CD8-positive, alpha-beta memory T cell (primary cell): ENCODE results near the gene GNG7. TPM values are rescaled to one million over a fixed set of nuclear protein-coding genes. Genes with fewer than 3 reads are reported as not detected.

Experiments used
- CTCF ChIA-PET: fragments of 350-600 bp; sonication (Branson Sonifier 250); formaldehyde crosslinking; loops from one replicate; lab custom pipeline; 2021; ENCODE audit warnings: antibody characterized with exemption; lab: Charles Lee
- POLR2A ChIA-PET: fragments of 350-600 bp; sonication (Branson Sonifier 250); formaldehyde crosslinking; loops from one replicate; lab custom pipeline; 2021; ENCODE audit warnings: antibody characterized with exemption; lab: Charles Lee
- DNase-seq, 5 donors: peaks; one replicate each; pipeline versions ENCODE4 v3.0.0 to v3.0.0-alpha.2; 2020 to 2022; ENCODE audit warnings: mixed read lengths in 1 of 5
- H3K27ac ChIP-seq: one replicate; pipeline ENCODE4 v1.7.0; 2013; ENCODE audit warnings: low read depth, mild to moderate bottlenecking, low read length, moderate library complexity
- H3K27me3 ChIP-seq: 2 replicates; pipeline ENCODE4 v1.7.0; 2013; ENCODE audit warnings: low read length, mild to moderate bottlenecking; ENCODE audit not compliant: insufficient read depth, poor library complexity, severe bottlenecking
- H3K36me3 ChIP-seq: 2 replicates; pipeline ENCODE4 v1.7.0; 2013; ENCODE audit warnings: mild to moderate bottlenecking, low read length, moderate library complexity; ENCODE audit not compliant: insufficient read depth
- H3K4me1 ChIP-seq: 2 replicates; pipeline ENCODE4 v1.7.0; 2013; ENCODE audit warnings: mild to moderate bottlenecking, low read length, moderate library complexity; ENCODE audit not compliant: insufficient read depth
- H3K4me3 ChIP-seq: 2 replicates; pipeline ENCODE4 v1.7.0; 2013; ENCODE audit warnings: mild to moderate bottlenecking, low read length
- H3K9me3 ChIP-seq: 2 replicates; pipeline ENCODE4 v1.7.0; 2013; ENCODE audit warnings: mild to moderate bottlenecking, low read length
- H3K27ac Mint-ChIP-seq, 8 donors: one replicate each; pipeline ENCODE4 v1.8.0; 2020 to 2021; ENCODE audit warnings: mixed read lengths in 8 of 8, mild to moderate bottlenecking in 6 of 8, inconsistent platforms in 3 of 8, moderate library complexity in 3 of 8
- H3K27me3 Mint-ChIP-seq, 2 donors: one replicate each; pipeline ENCODE4 v1.8.0; 2020 to 2021; ENCODE audit warnings: mixed read lengths in 2 of 2, mild to moderate bottlenecking in 1 of 2, moderate library complexity in 1 of 2
- H3K36me3 Mint-ChIP-seq, 3 donors: one replicate each; pipeline ENCODE4 v1.8.0; 2020 to 2021; ENCODE audit warnings: mixed read lengths in 3 of 3, inconsistent platforms in 1 of 3, mild to moderate bottlenecking in 1 of 3
- H3K4me1 Mint-ChIP-seq, 3 donors: one replicate each; pipeline ENCODE4 v1.8.0; 2020 to 2021; ENCODE audit warnings: mixed read lengths in 3 of 3, inconsistent platforms in 1 of 3, mild to moderate bottlenecking in 1 of 3
- H3K4me3 Mint-ChIP-seq, 7 donors: one replicate each; pipeline ENCODE4 v1.8.0; 2020 to 2021; ENCODE audit warnings: mixed read lengths in 7 of 7, mild to moderate bottlenecking in 6 of 7, moderate library complexity in 4 of 7, inconsistent platforms in 2 of 7
- H3K9me3 Mint-ChIP-seq, 5 donors: one replicate each; pipeline ENCODE4 v1.8.0; 2020 to 2022; ENCODE audit warnings: mixed read lengths in 5 of 5, mild to moderate bottlenecking in 3 of 5, moderate library complexity in 2 of 5, inconsistent platforms in 1 of 5
- polyA plus RNA-seq: library from polyadenylated mRNA; unstranded; fragments of 300-500 nt; fragmentation: Illumina TruSeq; gene quantifications from one replicate; pipeline ENCODE4 v1.2.3, GENCODE V29; 2021
- total RNA-seq, 2 experiments: library from RNA; stranded (reverse); gene quantifications; one replicate each; pipeline ENCODE4 v1.2.3, GENCODE V29; 2021

GNG7 gene
- total and polyA plus RNA-seq, 3 experiments from 2014 or later = 0.40 to 1.2 (median 0.53) TPM

- POLR2A ChIA-PET = no interaction called here
Measured at GRCh38 chr19:2731181-2731995, 28.9 kb upstream of the GNG7 start.

GRCh38 chr19:2729943-2730818 lies 27.7 kb upstream of the GNG7 start:
- CTCF ChIA-PET = no interaction called here
- POLR2A ChIA-PET = no interaction called here
- Mint-ChIP-seq H3K4me1 (peaks cover 0 to 11% (median 3%) of the 10 kb centered on the region in 3 donors), H3K4me3 (no peak overlapping the region), H3K36me3 (peaks cover 0 to 23% (median 8%) of the 10 kb centered on the region in 3 donors), H3K27me3 (peaks cover 4 to 11% of the 10 kb centered on the region in 2 donors), H3K27ac (no peak overlapping the region), H3K9me3 (no peaks in the 10 kb centered on the region)
- no peaks in the 10 kb centered on the region for H3K36me3 ChIP-seq
- H3K27ac ChIP-seq = no peak overlapping the region
- no peaks in the 10 kb centered on the region for H3K4me1 ChIP-seq
- H3K27me3 ChIP-seq = no peaks in the 10 kb centered on the region
- no peak for DNase-seq
- no peak overlapping the region for H3K4me3 ChIP-seq
- H3K9me3 ChIP-seq = no peaks in the 10 kb centered on the region

More at GRCh38 chr19:2731181-2731995, 28.9 kb upstream of the GNG7 start:
- Histone ChIP-seq H3K27ac (no peak overlapping the region), H3K27me3 (no peaks in the 10 kb centered on the region), H3K4me3 (no peak overlapping the region), H3K36me3 (no peaks in the 10 kb centered on the region), H3K4me1 (no peaks in the 10 kb centered on the region), H3K9me3 (no peaks in the 10 kb centered on the region)
- H3K4me3 Mint-ChIP-seq = no peak overlapping the region
- peaks cover 0 to 34% (median 11%) of the 10 kb centered on the region in 3 donors for H3K36me3 Mint-ChIP-seq
- H3K27me3 Mint-ChIP-seq = peaks cover 1 to 4% of the 10 kb centered on the region in 2 donors
- H3K4me1 Mint-ChIP-seq = peaks cover 2 to 11% (median 7%) of the 10 kb centered on the region in 3 donors
- DNase-seq = no peak
- no peaks in the 10 kb centered on the region for H3K9me3 Mint-ChIP-seq
- H3K27ac Mint-ChIP-seq = no peak overlapping the region
- CTCF ChIA-PET = no interaction called here

GRCh38 chr19:2728783-2729387 lies 26.4 kb upstream of the GNG7 start:
- Mint-ChIP-seq H3K9me3 (no peaks in the 10 kb centered on the region), H3K4me3 (no peak overlapping the region), H3K27ac (no peak overlapping the region), H3K27me3 (peaks cover 10 to 17% of the 10 kb centered on the region in 2 donors), H3K36me3 (peaks cover 0 to 10% (median under 1%) of the 10 kb centered on the region in 3 donors), H3K4me1 (peaks cover 0 to 1% (median 0%) of the 10 kb centered on the region in 3 donors)
- H3K27me3 ChIP-seq = peaks cover 4% of the 10 kb centered on the region
- POLR2A ChIA-PET = no interaction called here
- no peaks in the 10 kb centered on the region for H3K36me3 ChIP-seq
- H3K4me3 ChIP-seq = no peak overlapping the region
- CTCF ChIA-PET = no interaction called here
- H3K9me3 ChIP-seq = no peaks in the 10 kb centered on the region
- DNase-seq = peak in 1 of 5 donors; percentile 42
- H3K27ac ChIP-seq = no peak overlapping the region
- H3K4me1 ChIP-seq = no peaks in the 10 kb centered on the region

DNA sequence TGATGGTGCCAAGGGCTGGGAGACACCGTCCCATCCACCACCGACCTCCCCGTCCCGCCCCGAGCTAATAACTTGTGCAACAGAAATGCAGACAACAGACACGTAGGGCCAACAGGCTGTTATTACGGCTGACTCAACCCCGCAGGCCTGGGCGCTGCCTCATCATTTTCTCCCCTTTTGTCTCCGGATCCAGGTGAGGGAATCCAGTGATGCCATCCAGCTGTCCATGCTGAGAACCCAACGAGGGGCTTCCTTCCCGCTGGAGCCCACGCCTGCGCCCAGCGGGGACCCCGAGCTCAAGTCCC lies 25.1 kb upstream of the GNG7 start:
- Histone ChIP-seq H3K27me3 (peaks cover 4% of the 10 kb centered on the region), H3K4me1 (no peaks in the 10 kb centered on the region), H3K9me3 (no peaks in the 10 kb centered on the region), H3K36me3 (no peaks in the 10 kb centered on the region), H3K4me3 (no peak overlapping the region), H3K27ac (no peak overlapping the region)
- no peak overlapping the region for H3K4me3 Mint-ChIP-seq
- no peak overlapping the region for H3K27ac Mint-ChIP-seq
- H3K4me1 Mint-ChIP-seq = no peaks in the 10 kb centered on the region
- no peak for DNase-seq
- ChIA-PET POLR2A (no interaction called here), CTCF (no interaction called here)
- no peaks in the 10 kb centered on the region for H3K9me3 Mint-ChIP-seq
- peaks cover 0 to 4% (median 0%) of the 10 kb centered on the region in 3 donors for H3K36me3 Mint-ChIP-seq
- peaks cover 12 to 18% of the 10 kb centered on the region in 2 donors for H3K27me3 Mint-ChIP-seq

GRCh38 chr19:2726904-2727639 lies 24.6 kb upstream of the GNG7 start:
- no peak overlapping the region for H3K4me3 Mint-ChIP-seq
- no peaks in the 10 kb centered on the region for H3K4me1 ChIP-seq
- H3K9me3 ChIP-seq = no peaks in the 10 kb centered on the region
- no peak overlapping the region for H3K27ac ChIP-seq
- no peaks in the 10 kb centered on the region for H3K4me1 Mint-ChIP-seq
- H3K36me3 Mint-ChIP-seq = peaks cover 0 to 1% (median 0%) of the 10 kb centered on the region in 3 donors
- H3K36me3 ChIP-seq = no peaks in the 10 kb centered on the region
- no peaks in the 10 kb centered on the region for H3K9me3 Mint-ChIP-seq
- no peak overlapping the region for H3K4me3 ChIP-seq
- no peak overlapping the region for H3K27ac Mint-ChIP-seq
- POLR2A ChIA-PET = no interaction called here
- no peak for DNase-seq
- CTCF ChIA-PET = no interaction called here
- H3K27me3 ChIP-seq = peaks cover 8% of the 10 kb centered on the region
- peaks cover 14 to 19% of the 10 kb centered on the region in 2 donors for H3K27me3 Mint-ChIP-seq

GRCh38 chr19:2726160-2726855 lies 23.8 kb upstream of the GNG7 start:
- Histone ChIP-seq H3K4me3 (no peak overlapping the region), H3K27ac (no peak overlapping the region), H3K36me3 (no peaks in the 10 kb centered on the region), H3K4me1 (no peaks in the 10 kb centered on the region), H3K27me3 (peaks cover 15% of the 10 kb centered on the region), H3K9me3 (no peaks in the 10 kb centered on the region)
- Mint-ChIP-seq H3K27me3 (peaks cover 20 to 24% of the 10 kb centered on the region in 2 donors), H3K9me3 (no peaks in the 10 kb centered on the region), H3K4me1 (peaks cover 0 to 4% (median 0%) of the 10 kb centered on the region in 3 donors), H3K4me3 (no peak overlapping the region), H3K27ac (no peak overlapping the region), H3K36me3 (no peaks in the 10 kb centered on the region)
- no peak for DNase-seq
- ChIA-PET POLR2A (no interaction called here), CTCF (no interaction called here)

DNA sequence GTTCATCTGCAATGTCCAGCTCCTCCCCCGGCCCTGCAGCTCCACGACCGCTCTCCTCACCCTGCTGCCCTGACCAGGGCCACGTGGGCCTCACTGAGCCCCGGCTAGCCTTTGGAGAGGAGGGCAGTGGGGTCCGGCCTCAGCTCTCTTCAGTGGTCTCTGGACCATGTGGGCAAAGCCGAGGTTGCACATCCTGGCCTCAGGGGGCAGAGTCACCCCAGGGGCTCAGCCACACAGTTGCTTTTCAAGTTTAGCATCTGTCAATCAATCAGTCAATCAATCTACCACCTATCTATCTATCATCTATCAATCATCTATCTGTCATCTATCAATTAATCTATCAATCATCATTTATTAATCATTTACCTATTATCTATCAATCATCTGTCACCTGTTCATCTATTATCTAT lies 21.7 kb upstream of the GNG7 start:
- H3K36me3 Mint-ChIP-seq = no peaks in the 10 kb centered on the region
- no peak overlapping the region for H3K27ac ChIP-seq
- no peaks in the 10 kb centered on the region for H3K9me3 ChIP-seq
- peaks cover 24 to 33% of the 10 kb centered on the region in 2 donors for H3K27me3 Mint-ChIP-seq
- no peak for DNase-seq
- no peaks in the 10 kb centered on the region for H3K9me3 Mint-ChIP-seq
- CTCF ChIA-PET = interaction anchor here (1.0 kb wide), 1 partner anchor 76 kb away, joined by 4 read pairs; no protein-coding TSS in a partner anchor
- no peak overlapping the region for H3K4me3 ChIP-seq
- no peaks in the 10 kb centered on the region for H3K4me1 ChIP-seq
- no peak overlapping the region for H3K27ac Mint-ChIP-seq
- H3K36me3 ChIP-seq = no peaks in the 10 kb centered on the region
- peaks cover 21% of the 10 kb centered on the region for H3K27me3 ChIP-seq
- H3K4me3 Mint-ChIP-seq = no peak overlapping the region
- POLR2A ChIA-PET = no interaction called here
- H3K4me1 Mint-ChIP-seq = peaks cover 0 to 8% (median 3%) of the 10 kb centered on the region in 3 donors
